Measurements from ENCODE around the gene ST6GAL1.
"Not testable (repeated sequence)": the region's sequence is repeated elsewhere in the genome, so short reads cannot be mapped to it uniquely, and the experiment has no call there.

The ST6GAL1 gene

DNA sequence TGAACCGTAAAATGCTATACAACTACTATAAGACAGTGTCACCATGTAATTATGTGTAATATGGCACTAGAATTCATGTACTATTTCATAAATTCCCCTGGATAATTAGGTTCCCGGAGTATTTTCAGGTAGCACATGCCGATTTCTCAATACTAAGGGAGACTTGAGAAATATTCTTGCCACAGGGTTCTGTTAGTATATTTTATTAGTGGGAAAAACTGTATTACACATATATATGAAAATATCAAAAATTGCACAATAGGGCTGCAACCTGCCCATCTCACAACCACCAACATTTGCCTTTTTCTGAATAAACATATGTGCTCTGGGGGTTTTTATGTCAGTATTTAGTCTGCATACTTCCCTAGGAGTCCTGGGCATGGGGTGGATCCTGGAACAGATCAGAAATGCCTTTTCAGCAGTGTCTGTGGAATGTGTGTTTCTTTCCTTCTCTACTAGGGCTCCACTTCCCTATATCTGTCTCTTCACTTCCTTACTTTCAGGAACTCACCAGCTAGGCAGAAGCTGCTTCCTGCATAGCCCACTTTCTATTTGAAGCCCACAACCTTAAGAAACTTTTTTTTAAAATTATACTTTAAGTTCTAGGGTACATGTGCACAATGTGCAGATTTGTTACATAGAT, 121.5 kb downstream of the ST6GAL1 start:
- DNase-seq: no peak

DNA sequence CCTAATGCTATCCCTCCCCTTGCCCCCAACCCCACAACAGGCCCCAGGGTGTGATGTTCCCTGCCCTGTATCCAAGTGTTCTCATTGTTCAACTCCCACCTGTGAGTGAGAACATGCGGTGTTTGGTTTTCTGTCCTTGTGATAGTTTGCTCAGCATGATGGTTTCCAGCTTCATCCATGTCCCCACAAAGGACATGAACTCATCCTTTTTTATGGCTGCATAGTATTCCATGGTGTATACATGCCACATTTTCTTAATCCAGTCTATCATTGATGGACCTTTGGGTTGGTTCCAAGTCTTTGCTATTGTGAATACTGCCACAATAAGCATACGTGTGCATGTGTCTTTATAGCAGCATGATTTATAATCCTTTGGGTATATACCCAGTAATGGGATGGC, 122.1 kb downstream of the ST6GAL1 start:
- DNase-seq: not testable (repeated sequence)

DNA sequence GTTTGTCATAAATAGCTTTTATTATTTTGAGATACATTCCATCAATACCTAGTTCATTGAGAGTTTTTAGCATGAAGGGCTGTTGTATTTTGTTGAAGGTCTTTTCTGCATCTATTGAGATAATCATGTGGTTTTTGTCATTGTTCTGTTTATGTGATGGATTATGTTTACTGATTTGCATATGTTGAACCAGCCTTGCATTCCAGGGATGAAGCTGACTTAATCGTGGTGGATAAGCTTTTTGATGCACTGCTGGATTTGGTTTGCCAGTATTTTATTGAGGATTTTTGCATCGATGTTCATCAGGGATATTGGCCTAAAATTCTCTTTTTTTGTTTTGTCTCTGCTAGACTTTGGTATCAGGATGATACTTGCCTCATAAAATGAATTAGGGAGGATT, 124.1 kb downstream of the ST6GAL1 start:
- DNase-seq: not testable (repeated sequence)

- DNase-seq: not testable (repeated sequence)
Observed at GRCh38 chr3:187057803-187058202, 127.5 kb downstream of the ST6GAL1 start.

DNA sequence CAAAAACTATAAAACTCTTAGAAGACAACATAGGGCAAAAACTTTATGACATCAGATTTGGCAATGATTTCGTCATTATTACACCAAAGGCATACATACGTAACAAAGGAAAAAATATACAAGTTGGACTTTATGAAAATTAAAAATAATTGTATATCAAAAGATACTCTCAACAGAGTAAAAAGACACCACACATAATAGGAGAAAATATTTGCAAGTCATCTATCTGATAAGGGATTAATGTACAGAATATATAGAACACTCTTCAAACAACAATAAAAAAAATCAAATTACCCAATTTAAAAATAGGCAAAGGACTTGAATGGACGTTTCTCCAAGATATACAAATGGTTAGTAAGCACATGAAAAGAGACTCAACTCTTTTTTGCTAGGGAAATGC, 131.4 kb downstream of the ST6GAL1 start:
- no peak for DNase-seq

DNA sequence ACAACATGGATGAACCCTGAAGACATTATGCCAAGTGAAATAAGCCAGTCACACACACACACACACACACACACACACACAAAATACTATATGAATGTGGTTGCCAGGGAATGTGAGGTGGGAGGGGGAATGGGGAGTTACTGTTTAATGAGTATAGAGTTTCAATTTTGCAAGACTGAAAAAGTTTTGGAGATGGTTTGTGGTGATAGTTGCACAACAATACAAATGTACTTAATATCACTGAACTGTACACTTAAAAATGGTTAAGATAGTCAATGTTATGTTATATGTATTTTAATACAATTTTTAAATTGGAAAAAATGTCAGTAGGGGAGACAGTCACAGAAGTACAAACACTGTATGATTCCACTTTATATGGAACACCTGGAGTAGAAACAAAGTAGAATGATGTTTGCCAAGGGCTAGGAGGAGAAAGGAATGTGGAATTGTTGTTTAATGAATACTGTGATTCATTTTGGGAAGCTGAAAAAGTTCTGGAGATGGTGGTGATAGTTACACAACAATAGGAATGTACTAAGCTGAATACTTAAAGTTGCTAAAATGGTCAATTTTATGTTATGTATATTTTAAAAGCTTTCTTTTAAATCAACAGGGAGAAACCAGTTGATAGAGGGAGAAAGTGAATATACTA, 132.3 kb downstream of the ST6GAL1 start:
- DNase-seq: no peak

DNA sequence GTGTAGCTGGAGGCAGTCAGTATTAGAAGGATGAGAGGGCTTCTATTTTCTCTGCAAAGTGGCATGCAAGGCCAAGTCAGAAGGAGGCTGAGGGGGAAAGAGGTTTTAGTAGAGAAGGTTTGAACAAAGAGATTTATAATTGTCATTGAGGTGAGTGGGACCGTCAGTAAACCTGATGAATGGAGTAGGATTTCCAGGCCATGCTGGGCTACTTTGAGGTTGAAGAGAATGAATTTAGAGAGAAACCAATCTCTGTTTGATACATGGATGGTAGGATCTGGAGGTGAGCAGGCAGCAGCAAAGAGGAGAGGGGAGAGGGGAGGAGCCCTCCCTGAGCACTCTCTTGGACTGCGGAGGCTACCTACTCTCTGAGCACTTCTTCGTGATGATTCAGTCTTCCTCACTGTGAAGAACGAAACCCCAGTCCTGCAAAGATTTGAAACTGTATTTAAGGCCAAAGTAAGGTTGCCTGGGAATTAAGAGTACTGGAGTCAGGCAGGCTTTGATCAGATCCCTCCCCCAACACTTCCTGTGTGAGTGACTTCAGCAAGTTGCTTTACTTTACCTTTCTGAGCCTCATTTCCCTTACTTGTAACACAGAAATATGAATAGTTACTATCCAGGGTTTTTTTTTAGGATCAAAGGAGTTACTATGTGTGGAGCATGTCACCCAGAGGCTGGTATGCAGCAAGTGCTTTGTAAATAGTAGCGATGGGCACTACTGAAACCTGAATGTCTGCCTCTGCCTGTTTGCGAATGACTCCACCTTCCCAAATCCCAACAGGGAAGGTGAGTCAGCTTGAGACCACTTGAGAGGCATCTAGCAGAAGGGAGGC, 133.2 kb downstream of the ST6GAL1 start:
- DNase-seq: peak; percentile 37

DNA sequence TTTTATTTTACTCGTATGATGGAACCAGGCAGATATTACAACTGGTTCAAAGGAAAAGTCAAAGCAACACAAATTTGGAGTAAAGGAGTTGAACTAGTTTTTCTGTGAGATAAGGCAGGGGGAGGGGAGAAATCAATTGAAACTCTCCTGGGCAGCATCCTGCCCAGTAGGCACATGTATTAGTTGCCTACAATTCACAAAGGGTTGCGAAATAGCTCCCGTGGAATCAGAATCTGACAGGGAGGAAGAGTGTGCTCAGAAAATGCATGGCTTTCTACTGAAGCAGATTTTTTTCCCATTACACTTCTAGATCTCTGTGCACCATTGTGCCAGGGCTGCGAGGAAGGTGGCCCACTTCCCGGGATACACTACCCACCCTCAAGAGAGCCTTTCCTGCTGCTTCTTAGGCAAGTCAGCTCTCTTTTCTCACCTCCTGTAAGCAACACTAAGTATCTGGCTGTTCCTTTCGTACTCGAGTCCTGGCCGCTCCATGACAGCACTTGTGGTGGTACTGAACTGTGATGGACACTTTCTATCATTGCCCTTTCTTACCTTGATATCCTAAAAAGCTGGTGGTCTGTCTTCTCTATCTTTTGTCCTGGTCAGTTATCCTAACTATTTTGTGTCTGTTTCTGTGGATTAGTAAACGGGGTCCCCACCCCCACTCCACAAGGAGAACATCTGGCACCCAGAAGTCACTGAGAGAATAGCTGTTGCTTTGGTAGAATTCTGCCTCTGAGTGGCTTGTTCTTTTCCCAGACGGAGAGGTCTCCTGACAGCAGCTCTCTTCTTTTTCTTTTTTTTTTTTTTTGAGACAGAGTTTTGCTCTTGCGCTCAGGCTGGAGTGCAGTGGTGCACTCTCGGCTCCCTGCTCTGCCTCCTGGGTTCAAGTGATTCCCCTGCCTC, 134.1 kb downstream of the ST6GAL1 start:
- no peak for DNase-seq

GRCh38 chr3:187066228-187066995, 136.1 kb downstream of the ST6GAL1 start:
- peak; percentile 56 for DNase-seq

GRCh38 chr3:187068787-187069186, 138.5 kb downstream of the ST6GAL1 start:
- no peak for DNase-seq

GRCh38 chr3:187069857-187070516, 139.7 kb downstream of the ST6GAL1 start:
- no peak for DNase-seq

GRCh38 chr3:187072102-187072501, 141.8 kb downstream of the ST6GAL1 start:
- DNase-seq: no peak

GRCh38 chr3:187072511-187072910, 142.2 kb downstream of the ST6GAL1 start:
- no peak for DNase-seq

DNA sequence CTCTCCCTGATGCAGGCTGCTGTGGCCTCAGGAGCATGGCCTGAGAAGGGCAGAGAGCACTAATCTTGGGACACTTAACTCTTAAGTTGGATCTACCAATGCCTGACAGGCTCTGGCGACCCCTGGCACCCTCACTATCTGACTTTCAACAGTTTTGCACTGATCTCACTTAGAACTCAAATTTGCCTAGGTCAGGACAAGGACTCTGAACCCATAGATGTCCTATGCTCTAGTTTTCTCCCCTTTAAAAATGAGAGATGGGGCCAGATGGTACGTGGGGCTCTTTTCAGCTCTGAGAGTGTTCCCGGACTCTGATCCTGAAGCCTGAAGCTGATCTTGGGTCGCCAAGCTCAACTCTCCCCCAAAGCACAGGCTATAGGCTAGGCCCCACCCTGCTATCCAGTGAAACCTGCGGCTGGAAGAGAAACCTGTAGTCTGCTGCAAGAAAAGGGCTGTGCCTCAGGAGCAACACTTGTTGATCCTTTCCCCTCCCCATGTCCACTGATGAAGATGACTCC, 143.3 kb downstream of the ST6GAL1 start:
- DNase-seq: no peak

DNA sequence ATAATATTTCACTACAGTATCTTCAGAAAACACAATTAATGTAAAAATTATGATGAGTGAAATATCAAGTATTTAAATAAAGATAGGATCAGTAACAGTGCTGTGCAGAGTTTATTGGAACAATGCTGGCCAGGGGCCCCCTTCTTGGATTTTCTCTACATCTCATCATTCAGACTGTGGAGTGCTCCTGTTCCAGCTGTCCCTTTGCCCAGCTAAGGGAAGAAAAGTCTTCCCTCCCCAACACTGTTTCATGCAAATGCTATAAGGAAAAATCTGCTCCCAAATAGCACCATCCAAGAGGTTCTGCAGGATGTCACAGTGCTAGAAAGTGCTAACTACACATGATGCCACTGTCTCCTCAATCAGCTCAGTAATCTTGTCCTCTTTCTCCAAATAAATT, 144.5 kb downstream of the ST6GAL1 start:
- DNase-seq: no peak

GRCh38 chr3:187076297-187076696, 146.0 kb downstream of the ST6GAL1 start:
- DNase-seq: no peak

GRCh38 chr3:187077085-187077484, 146.8 kb downstream of the ST6GAL1 start:
- no peak for DNase-seq

DNA sequence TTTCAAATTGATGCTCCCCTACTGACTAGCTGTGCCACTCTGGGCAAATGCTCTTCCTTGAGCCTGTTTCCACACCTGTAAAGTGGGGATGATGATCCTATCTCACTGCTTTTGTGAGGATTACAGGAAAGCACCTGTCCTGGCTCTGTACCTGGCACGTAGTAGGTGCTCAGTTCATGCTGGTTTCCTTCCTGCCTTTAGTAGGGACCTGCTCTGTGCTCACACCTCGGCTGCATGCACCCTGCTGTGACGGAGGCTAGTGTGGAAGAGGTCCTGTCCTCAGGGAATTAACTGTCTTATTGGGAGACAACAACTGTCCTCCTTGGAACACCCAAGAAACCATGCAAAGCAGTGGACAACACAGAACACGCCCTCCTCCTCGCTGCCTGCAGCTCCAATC, 147.2 kb downstream of the ST6GAL1 start:
- DNase-seq: no peak

- DNase-seq: no peak
Observed at GRCh38 chr3:187079090-187080022, 149.0 kb downstream of the ST6GAL1 start.
